Colonic mucosa (tissue), 4 donors: ENCODE measurements around the gene SPIRE1. TPM values are rescaled to one million over a fixed set of nuclear protein-coding genes. Genes with fewer than 3 reads are reported as not detected.

ENCODE experiments used
- DNase-seq: peaks from one replicate; pipeline ENCODE4 v3.0.0-alpha.2; 2020
- H3K27ac ChIP-seq: fragments of 200-600 bp; one replicate; pipeline ENCODE4 v1.8.0; 2021
- H3K27me3 ChIP-seq: fragments of 200-600 bp; one replicate; pipeline ENCODE4 v1.8.0; 2021
- H3K36me3 ChIP-seq: fragments of 200-600 bp; one replicate; pipeline ENCODE4 v1.8.0; 2021
- H3K4me1 ChIP-seq: fragments of 200-600 bp; one replicate; pipeline ENCODE4 v1.8.0; 2021; ENCODE audit warnings: mild to moderate bottlenecking
- H3K4me3 ChIP-seq: fragments of 200-600 bp; one replicate; pipeline ENCODE4 v1.8.0; 2021
- H3K9ac ChIP-seq, 2 donors: one replicate each; pipeline ENCODE4 v1.7.0; 2013; ENCODE audit warnings: control low read depth in 2 of 2, low read depth in 2 of 2, low read length in 2 of 2
- H3K9me3 ChIP-seq: fragments of 200-600 bp; one replicate; pipeline ENCODE4 v1.8.0; 2021
- intact Hi-C: fragments of 100-400 bp; cut with DNase I; formaldehyde crosslinking; loops from one replicate; pipeline ENCODE4 v1.14.1; 2022
- total RNA-seq, 2 donors: library from RNA; stranded (reverse); fragmentation: NEBNext Ultra II Directional in 1 of 2; extraction: Animal tissue kit (Norgen Biotek cat#: 25700) in 1 of 2; gene quantifications; one replicate each; pipeline ENCODE4 v1.2.1, GENCODE V29; 2021
- TF ChIP-seq, protein P1 (sequence below): fragments of 200-600 bp; IDR thresholded peaks from one replicate; pipeline ENCODE4 v1.8.0; 2022; ENCODE audit warnings: antibody characterized with exemption, mild to moderate bottlenecking
- donor health status: healthy.
- donor health status: DM: no; HTN: no; CAD: no.
- donor health status: DM: no; HTN: no; CAD: no.

The SPIRE1 gene
- total RNA-seq, 2 donors from 2014 or later = 2.7 to 9.0 TPM

DNA sequence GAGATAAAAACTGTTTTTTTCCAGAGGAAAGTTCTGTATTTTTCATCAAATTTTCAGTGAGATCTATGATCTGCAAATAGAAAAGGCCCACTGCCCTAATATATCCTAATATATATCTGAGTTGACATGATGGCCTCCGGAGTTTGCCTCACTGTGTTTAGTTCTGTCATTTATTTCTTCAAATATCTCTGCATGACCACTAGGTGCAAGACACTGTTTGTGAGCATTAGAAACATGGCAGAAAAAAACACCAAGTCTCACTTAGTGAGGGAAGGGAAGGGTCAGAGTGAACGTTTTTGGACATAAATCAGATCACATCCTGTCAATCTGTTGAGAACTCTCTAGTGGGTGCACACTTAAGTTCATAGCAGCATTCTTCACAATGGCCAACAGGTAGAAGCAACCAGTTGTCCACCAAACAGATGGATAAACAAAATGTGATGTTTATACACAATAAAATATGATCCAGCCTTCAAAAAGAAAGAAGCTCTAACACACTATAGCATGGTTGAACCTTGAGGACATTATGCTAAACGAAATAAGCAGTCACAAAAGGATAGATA is 53.4 kb downstream of the SPIRE1 start:
- Histone ChIP-seq H3K4me3 (no peak overlapping the region), H3K4me1 (no peaks in the 10 kb centered on the region), H3K27me3 (no peaks in the 10 kb centered on the region), H3K36me3 (no peaks in the 10 kb centered on the region), H3K27ac (no peak overlapping the region), H3K9ac (no peak overlapping the region), H3K9me3 (no peaks in the 10 kb centered on the region)
- TF ChIP-seq, protein P1, sequence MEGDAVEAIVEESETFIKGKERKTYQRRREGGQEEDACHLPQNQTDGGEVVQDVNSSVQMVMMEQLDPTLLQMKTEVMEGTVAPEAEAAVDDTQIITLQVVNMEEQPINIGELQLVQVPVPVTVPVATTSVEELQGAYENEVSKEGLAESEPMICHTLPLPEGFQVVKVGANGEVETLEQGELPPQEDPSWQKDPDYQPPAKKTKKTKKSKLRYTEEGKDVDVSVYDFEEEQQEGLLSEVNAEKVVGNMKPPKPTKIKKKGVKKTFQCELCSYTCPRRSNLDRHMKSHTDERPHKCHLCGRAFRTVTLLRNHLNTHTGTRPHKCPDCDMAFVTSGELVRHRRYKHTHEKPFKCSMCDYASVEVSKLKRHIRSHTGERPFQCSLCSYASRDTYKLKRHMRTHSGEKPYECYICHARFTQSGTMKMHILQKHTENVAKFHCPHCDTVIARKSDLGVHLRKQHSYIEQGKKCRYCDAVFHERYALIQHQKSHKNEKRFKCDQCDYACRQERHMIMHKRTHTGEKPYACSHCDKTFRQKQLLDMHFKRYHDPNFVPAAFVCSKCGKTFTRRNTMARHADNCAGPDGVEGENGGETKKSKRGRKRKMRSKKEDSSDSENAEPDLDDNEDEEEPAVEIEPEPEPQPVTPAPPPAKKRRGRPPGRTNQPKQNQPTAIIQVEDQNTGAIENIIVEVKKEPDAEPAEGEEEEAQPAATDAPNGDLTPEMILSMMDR = no peak
- no peak for DNase-seq
- intact Hi-C loops = no loop called here

GRCh38 chr18:12599966-12600365 is 57.9 kb downstream of the SPIRE1 start:
- H3K4me1 ChIP-seq = no peaks in the 10 kb centered on the region
- no peaks in the 10 kb centered on the region for H3K9me3 ChIP-seq
- intact Hi-C loops = no loop called here
- H3K36me3 ChIP-seq = no peaks in the 10 kb centered on the region
- H3K9ac ChIP-seq = no peak overlapping the region
- no peak overlapping the region for H3K4me3 ChIP-seq
- TF ChIP-seq, protein P1 = no peak
- H3K27me3 ChIP-seq = no peaks in the 10 kb centered on the region
- no peak overlapping the region for H3K27ac ChIP-seq
- no peak for DNase-seq

DNA sequence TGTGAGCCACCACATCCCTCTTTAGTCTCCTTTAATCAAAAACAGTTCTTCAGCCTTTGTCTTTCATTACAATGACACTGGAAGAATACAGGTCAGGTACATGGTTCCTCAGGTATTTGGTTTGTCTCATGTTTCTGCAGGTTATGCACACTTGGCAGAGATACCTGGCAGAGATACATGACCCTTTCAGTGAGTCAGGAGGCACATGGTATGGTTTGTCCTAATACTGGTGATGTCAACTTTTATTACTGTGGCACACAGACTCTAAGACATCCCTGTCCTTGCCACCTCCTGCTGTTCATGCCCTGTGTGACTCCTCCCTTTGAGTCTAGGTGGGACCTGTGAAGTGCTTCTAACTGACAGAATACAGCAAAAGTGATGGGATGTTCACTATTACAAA is 58.4 kb downstream of the SPIRE1 start:
- no peaks in the 10 kb centered on the region for H3K9me3 ChIP-seq
- no peaks in the 10 kb centered on the region for H3K4me1 ChIP-seq
- no peak overlapping the region for H3K4me3 ChIP-seq
- H3K9ac ChIP-seq = no peak overlapping the region
- intact Hi-C loops = no loop called here
- TF ChIP-seq, protein P1 = no peak
- no peaks in the 10 kb centered on the region for H3K36me3 ChIP-seq
- H3K27ac ChIP-seq = no peak overlapping the region
- no peak for DNase-seq
- H3K27me3 ChIP-seq = no peaks in the 10 kb centered on the region

DNA sequence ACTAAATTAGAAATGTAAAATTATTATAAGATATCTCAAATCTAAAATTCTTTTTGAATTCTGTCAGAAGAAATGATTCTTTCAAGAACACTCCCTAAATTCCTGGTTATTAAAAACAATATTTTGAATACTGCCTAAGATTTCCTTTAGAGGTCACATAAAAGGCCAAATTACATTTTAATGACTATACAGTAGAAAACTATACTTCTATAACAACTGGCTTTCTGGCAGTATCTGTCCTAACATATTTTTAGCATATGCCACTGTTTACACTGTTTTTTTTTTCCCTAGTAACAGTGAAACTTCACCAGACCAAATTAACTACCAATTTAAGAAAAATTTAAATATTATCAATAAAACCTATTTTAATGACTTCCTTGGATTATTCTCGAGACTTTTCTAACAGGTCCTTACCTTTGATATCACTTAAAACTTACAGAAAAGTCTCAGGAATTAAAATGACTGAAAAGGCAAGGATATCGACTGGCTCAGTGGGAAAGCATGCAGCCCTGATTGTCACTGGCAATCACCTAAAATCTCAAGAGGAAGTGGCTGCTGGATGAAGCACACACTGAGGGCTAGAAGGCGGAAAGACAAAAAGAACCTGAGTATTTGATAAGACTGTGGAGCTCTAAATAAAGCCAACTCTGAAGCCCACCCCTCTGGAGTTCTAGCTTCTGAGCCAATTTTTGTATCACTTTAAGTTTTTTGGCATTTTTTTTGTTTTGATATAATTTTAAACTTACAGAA is 59.6 kb downstream of the SPIRE1 start:
- Histone ChIP-seq H3K27me3 (no peaks in the 10 kb centered on the region), H3K9ac (no peak overlapping the region), H3K4me1 (no peaks in the 10 kb centered on the region), H3K36me3 (no peaks in the 10 kb centered on the region), H3K27ac (no peak overlapping the region), H3K9me3 (no peaks in the 10 kb centered on the region), H3K4me3 (no peak overlapping the region)
- DNase-seq = no peak
- TF ChIP-seq, protein P1 = no peak
- intact Hi-C loops = no loop called here

DNA sequence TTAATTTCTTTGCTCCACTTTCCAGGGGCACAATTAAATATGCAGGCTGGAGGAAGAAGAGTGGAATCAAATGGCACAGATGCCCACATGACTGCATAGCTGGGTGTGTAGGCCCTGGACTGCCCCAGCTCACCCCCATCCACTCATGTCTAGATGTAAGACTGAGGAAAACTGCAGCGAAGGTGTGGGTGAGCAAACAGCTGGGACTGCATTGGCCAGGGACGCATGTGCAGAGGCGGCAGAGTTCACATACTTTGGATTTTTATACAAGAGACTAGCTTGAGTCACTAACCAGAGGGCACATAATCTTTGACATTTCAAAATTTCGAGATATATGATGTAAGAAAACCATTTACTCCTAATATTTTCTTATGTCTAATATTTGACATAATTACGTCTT is 60.1 kb downstream of the SPIRE1 start:
- H3K4me1 ChIP-seq = no peaks in the 10 kb centered on the region
- H3K27me3 ChIP-seq = no peaks in the 10 kb centered on the region
- no peak overlapping the region for H3K4me3 ChIP-seq
- intact Hi-C loops = no loop called here
- no peaks in the 10 kb centered on the region for H3K36me3 ChIP-seq
- no peaks in the 10 kb centered on the region for H3K9me3 ChIP-seq
- H3K9ac ChIP-seq = no peak overlapping the region
- no peak for DNase-seq
- H3K27ac ChIP-seq = no peak overlapping the region
- TF ChIP-seq, protein P1 = no peak
